Fibroblast of pulmonary artery (primary cell): ENCODE data around the gene STEAP2.

ENCODE experiments used
- DNase-seq: peaks from one replicate; pipeline ENCODE4 v3.0.0-alpha.2; 2010; ENCODE audit warnings: low read depth
- H3K4me3 ChIP-seq: replicated peaks from 2 replicates; pipeline ENCODE4 v1.5.1; 2011; ENCODE audit warnings: low read depth, mild to moderate bottlenecking, control low read depth, low read length, moderate library complexity
- TF ChIP-seq, protein P1 (sequence below): IDR thresholded peaks from 2 replicates; pipeline ENCODE4 v1.5.1; 2011; ENCODE audit warnings: mild to moderate bottlenecking, control low read depth, low read length, inconsistent platforms; ENCODE audit errors: missing control alignments

Gene STEAP2

DNA sequence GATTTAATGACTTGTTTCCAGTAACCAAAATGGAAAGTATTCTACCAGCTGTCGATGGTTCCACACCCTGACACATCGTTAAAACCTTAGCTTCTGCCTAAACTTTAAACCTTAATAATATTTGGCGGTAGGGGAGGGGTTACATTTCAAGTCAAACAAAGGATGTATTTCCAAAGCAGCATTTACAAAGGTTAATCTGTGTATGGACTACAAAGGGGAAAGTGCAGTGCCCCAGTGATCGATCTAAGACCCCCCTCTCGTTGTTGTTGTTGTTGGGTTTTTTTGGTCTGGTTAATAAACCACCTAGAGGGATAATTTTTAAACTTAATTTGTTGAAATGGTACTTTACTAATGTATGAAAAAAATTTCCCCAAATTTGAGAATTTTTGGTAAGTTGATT, 1.1 kb upstream of the STEAP2 start:
- no peak for DNase-seq

DNA sequence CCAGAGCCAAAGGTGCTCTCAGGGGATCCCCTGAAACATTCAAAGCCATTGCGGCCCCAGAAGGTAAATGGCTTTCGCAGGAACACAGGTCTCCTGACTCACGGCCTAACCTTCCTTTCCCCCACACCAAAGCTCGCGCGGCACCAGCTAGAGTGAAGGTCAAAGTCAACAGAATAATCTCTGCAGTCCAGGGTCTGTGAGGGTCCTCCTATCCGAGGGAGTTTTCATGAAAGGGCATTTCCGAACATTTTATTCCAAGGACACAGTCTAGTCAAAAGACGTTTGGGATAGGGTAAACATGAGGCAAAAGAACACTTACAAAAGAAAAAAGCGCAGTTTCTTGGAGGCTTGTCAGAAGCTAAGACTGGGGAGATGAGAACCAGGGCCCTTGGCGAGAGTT, 559 bp upstream of the STEAP2 start:
- TF ChIP-seq, protein P1, sequence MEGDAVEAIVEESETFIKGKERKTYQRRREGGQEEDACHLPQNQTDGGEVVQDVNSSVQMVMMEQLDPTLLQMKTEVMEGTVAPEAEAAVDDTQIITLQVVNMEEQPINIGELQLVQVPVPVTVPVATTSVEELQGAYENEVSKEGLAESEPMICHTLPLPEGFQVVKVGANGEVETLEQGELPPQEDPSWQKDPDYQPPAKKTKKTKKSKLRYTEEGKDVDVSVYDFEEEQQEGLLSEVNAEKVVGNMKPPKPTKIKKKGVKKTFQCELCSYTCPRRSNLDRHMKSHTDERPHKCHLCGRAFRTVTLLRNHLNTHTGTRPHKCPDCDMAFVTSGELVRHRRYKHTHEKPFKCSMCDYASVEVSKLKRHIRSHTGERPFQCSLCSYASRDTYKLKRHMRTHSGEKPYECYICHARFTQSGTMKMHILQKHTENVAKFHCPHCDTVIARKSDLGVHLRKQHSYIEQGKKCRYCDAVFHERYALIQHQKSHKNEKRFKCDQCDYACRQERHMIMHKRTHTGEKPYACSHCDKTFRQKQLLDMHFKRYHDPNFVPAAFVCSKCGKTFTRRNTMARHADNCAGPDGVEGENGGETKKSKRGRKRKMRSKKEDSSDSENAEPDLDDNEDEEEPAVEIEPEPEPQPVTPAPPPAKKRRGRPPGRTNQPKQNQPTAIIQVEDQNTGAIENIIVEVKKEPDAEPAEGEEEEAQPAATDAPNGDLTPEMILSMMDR: no peak
- peak overlapping the region; percentile 69 for H3K4me3 ChIP-seq
- DNase-seq: peak; percentile 28

More for the DNA sequence above, 1.1 kb upstream of the STEAP2 start:
- H3K4me3 ChIP-seq: no peak overlapping the region
- TF ChIP-seq, protein P1: no peak

DNA sequence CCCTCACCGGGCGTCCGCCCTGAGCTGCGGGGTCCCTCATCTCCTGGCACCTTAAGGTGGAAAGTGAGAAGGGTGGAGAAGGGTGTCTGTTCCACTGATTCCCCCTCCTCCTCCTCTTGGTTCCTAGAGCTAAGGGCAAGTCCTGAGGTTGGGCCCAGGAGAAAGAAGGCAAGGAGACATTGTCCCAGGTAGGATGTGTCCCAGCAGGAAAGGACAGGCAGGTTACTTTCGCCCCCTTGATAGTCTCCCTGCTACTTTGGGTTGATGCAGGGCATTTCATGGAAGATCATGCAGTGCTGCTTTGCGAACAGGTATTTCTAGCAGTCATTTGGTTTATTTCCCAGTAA, 582 bp downstream of the STEAP2 start:
- peak overlapping the region; percentile 69 for H3K4me3 ChIP-seq
- no peak for DNase-seq
- TF ChIP-seq, protein P1: no peak

DNA sequence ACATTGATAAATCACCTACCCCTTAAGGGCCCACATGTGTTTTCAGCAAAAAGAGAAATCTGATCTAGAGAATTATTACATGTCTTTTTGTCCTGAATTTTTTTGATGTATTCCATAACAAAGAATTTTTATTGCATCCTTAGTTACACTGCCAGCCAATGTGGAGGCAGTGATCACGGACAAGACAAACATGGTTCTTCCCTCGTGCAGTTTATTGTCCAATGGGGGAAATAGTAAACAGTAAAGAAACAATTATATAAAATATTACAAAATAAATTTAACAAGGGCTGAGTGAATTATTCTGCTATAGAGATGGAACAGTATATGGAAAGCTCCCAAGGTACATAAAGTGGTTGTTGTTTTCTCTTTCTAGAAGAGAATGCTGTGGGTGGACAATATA, 2.0 kb downstream of the STEAP2 start:
- TF ChIP-seq, protein P1: no peak
- peak overlapping the region; percentile 69 for H3K4me3 ChIP-seq
- DNase-seq: no peak

DNA sequence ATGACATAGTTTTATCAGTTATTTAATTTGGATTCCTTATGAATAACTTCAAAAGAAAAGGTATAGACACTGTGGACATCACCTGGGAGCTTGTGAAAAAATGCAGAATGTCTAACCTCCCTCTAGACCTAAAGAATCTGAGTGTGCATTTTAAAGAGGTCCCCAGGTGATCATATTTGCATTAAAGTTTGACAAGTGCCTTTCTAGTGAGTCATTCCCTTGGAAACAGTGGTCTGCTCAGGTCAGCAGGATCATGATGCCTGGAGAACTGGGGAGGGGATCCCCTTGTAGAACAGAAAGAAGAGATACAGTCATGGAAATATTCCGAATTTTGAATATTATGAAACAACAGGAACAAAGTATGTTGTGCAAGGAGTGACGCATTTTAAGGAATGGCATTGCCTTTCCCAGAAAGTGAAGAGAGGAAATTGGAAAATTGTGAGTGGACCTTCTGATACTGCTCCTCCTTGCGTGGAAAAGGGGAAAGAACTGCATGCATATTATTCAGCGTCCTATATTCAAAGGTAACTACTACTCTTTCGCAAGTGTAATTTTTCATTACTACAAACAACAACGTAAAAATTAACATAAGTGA, 4.6 kb downstream of the STEAP2 start:
- TF ChIP-seq, protein P1: no peak
- no peak for DNase-seq
- no peak overlapping the region for H3K4me3 ChIP-seq

DNA sequence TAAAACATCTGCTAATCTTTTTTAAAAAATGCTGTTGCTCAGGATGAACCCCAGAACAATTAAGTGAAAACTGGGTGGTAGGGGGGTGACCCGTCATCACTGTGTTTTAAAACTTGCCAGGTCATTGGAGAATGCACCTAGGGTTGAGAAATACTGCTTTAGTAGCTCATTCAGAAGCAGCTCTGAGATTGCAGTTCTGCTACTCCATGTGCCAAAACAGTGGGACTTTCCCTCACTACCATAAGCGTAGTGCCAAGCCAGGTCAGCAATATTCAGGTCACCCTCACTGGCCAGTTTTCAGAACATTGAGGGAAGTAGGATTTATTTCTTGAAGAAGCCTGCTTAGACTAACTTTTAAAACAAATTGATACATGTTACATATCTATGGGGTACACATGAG, 5.2 kb downstream of the STEAP2 start:
- no peak for DNase-seq
- TF ChIP-seq, protein P1: no peak
- no peak overlapping the region for H3K4me3 ChIP-seq

DNA sequence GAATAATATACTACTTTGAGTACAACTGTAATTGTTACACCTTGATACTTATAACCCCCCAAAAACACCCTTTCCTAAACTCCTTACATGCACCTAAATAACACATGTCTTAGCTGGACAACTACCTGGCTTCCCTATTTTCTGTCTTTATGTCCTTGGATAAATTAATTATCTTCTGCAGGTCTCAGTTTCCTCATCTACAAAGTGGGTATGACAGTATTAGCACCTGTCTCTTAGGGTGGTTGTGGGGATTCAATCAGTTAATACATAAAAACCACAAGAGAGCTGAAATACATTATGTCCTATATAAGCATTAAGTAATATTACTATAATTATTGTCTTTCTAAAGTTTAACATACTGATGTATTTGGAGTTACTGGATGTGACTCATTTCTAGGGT, 10.8 kb downstream of the STEAP2 start:
- TF ChIP-seq, protein P1: no peak
- H3K4me3 ChIP-seq: no peak overlapping the region
- no peak for DNase-seq
